Stimulated activated CD4-positive, alpha-beta T cell treated with anti-CD3 and anti-CD28 coated beads, Interleukin-12 subunit alpha, Interleukin-12 subunit beta, amount 100 ng/mL, for 48 hours (primary cell): Measurements from ENCODE around the gene PPP2R2C.

Experiments
- DNase-seq, 3 donors: peaks; one replicate each; pipeline ENCODE4 v3.0.0-alpha.2; 2020; ENCODE audit warnings: low read depth in 2 of 3, low spot score in 1 of 3

The PPP2R2C gene

GRCh38 chr4:6316461-6317003 lies 155.9 kb downstream of the PPP2R2C start:
- no peak for DNase-seq

GRCh38 chr4:6313216-6313615 lies 159.2 kb downstream of the PPP2R2C start:
- no peak for DNase-seq

DNA sequence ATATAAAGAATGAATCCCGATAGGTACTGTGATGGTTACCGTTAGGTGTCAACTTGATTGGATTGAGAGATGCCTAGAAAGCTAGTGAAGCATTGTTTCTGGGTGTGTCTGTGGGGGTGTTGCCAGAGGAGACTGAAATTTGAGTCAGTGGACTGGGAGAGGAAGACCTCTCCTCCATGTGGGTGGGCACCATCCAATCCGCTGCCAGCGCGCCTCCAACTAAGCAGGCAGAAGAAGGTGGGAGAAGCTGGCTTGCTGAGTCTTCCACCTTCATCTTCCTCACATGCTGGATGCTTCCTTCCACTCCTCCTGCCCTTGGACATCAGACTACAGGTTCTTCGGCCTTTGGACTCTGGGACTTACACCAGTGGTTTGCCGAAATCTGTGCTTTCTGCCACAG lies 162.6 kb downstream of the PPP2R2C start:
- DNase-seq: no peak

DNA sequence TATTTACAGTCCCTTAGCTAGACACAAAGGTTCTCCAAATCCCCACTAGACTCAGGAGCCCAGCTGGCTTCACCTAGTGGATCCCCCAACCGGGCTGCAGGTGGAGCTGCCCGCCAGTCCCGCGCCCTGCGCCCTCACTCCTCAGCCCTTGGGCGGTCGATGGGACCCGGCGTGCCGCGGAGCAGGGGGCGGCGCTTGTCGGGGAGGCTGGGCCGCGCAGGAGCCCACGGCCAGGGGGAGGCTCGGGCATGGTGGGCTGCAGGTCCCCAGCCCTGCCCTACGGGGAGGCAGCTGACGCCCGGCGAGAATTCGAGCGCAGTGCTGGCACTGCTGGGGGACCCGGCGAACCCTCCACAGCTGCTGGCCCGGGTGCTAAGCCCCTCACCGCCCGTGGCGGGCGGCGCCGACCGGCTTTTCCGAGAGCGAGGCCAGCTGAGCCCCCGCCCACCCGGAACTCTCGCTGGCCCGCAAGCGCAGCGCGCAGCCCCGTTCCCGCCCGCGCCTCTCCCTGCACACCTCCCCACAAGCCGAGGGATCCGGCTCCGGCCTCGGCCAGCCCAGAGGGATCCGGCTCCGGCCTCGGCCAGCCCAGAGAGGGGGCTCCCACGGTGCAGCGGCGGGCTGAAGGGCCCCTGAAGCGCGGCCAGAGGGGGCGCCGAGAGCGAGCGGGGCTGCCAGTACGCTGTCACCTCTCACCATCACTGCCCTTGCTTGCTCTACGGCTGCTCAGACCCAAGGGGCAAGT lies 163.3 kb downstream of the PPP2R2C start:
- DNase-seq: no peak

DNA sequence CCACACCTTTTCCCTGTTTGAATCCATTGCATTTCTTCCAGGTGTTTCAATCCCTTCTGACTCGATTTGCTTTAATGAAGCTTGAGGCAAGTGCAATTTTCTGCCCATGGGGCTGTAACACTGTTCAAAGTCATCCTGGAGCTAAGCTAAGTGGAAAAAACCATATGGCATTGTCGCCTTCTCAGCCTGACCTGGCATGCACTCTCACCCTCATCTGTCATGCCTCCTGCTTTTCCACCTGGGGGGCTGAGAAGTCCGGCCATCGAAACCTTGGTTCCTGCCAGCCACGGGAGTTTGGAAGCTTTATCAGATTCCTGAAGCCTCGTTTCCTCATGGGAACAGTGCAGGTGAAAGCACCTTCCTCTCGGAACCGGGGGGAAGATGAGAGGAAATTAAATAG lies 164.5 kb downstream of the PPP2R2C start:
- no peak for DNase-seq

- DNase-seq: no peak
Measured at GRCh38 chr4:6307230-6307629, 165.2 kb downstream of the PPP2R2C start.

DNA sequence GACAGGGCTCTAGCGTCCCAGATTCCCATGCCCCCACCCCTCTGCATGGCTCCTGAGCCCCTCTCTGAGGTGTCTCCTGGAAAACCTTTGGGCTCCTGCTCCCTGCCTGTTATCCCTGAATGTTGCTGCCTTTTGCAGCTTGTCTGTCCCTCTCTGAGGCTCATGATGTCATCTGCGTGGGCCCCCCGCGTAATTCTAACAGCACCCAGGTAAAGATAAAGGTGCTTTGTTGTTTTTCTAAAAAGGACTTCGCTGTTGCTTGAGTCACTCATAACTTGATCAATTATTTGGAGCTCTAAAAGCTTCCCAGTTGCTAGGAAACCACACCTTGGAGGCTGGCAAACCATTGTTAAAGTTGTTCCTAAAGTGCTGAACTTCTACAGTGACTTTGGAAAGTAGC lies 166.1 kb downstream of the PPP2R2C start:
- DNase-seq: no peak

GRCh38 chr4:6303943-6304342 lies 168.5 kb downstream of the PPP2R2C start:
- no peak for DNase-seq

- no peak for DNase-seq
Measured at GRCh38 chr4:6302869-6303268, 169.5 kb downstream of the PPP2R2C start.

GRCh38 chr4:6301732-6302442 lies 170.5 kb downstream of the PPP2R2C start:
- DNase-seq: no peak

DNA sequence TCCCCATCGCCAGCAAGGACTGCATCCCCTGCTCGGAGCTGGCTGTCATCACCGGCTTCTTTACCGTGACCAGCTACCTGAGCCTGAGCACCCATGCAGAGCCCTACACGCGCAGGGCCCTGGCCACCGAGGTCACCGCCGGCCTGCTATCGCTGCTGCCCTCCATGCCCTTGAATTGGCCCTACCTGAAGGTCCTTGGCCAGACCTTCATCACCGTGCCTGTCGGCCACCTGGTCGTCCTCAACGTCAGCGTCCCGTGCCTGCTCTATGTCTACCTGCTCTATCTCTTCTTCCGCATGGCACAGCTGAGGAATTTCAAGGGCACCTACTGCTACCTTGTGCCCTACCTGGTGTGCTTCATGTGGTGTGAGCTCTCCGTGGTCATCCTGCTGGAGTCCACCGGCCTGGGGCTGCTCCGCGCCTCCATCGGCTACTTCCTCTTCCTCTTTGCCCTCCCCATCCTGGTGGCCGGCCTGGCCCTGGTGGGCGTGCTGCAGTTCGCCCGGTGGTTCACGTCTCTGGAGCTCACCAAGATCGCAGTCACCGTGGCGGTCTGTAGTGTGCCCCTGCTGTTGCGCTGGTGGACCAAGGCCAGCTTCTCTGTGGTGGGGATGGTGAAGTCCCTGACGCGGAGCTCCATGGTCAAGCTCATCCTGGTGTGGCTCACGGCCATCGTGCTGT lies 171.2 kb downstream of the PPP2R2C start:
- DNase-seq: no peak

GRCh38 chr4:6300359-6300758 lies 172.1 kb downstream of the PPP2R2C start:
- no peak for DNase-seq

DNA sequence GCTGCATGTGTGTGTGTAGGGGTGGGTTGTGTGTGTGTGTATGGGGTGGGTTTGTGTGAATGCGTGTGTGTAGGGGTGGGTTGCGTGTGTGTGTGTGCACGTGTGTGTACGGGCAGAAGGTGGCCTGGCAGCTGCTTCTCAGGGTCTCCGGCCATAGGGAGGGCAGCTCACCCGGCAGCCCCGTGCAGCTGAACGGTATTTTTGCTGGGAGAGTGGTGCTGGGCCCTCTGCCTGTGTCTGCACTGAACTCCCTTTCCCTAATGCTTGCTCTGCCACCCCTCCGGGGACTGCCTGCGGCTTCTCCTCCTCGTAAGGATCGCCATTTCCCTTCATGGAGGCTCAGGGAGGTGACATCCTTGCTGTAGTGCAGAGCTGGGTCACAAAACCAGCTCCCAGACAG lies 172.5 kb downstream of the PPP2R2C start:
- no peak for DNase-seq

DNA sequence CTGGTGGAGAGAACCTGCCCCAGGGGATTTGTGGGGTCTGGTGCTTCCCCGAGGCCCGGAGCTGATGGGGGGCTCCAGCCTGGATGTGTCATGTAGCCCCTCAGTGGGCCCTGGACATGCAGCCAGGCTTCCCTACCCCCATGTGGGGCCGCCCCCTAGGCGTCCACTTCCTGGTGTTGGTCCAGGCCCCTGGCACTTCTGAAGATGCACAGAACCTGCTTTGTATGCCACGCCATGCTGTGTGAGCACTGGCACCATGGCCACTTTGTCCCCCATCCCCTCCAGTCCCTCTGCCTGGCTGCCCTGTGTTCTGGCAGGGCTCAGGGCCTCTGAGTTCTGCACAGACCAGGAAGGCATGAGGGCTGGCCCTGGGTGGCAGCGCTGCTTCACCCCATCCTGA lies 173.6 kb downstream of the PPP2R2C start:
- no peak for DNase-seq

- no peak for DNase-seq
Measured at GRCh38 chr4:6298035-6298434, 174.4 kb downstream of the PPP2R2C start.

- no peak for DNase-seq
Measured at GRCh38 chr4:6297266-6297815, 175.1 kb downstream of the PPP2R2C start.

DNA sequence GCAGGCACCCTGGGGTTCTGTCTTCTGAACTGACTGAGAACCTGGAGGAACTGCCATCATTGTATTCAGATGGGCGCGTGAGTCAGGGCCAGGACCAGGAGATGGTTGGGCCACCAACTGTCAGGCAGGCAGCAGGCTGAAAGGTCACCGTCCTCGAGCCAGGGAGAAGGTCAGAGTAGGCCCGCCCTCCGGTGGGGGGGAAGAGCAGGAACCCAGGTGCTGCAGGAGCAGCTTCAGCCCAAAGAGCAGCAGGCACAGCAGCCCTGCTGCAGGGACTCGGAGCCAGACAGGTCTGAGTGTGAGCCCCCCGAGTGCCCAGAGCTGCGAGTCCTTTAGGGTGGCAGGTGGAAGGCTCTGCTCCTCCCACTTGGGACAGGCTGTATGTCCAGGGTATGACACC lies 176.4 kb downstream of the PPP2R2C start:
- DNase-seq: no peak

- no peak for DNase-seq
Measured at GRCh38 chr4:6295495-6295894, 176.9 kb downstream of the PPP2R2C start.

DNA sequence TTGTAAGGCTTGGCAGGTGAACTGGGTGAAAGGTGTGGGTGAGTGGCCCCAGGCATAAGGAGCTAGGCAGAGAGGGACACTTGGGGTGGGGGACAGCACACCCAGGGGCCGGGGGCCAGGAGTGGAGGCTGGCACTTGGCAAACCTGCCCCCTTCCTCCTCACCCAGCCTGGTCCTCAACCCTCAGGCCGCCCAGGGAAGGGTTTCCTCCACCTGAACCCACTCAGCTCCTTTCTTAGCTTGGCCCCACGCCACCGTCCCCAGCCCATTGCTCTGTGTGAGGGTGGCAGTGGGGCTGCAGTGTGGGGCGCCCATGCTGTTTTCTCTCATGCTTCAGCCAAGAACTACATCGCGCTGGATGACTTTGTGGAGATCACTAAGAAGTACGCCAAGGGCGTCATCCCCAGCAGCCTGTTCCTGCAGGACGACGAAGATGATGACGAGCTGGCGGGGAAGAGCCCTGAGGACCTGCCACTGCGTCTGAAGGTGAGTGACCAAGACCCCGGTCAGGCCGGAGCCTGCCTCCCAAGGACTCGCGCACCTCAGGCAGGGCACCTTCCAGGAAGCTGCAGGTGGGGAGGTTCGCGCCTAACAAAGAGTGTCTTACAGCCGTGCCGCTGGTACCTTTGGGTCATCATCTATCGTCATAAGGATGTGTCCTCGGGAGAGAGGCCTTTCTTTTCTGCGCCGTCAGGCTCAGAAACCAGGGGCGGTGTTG lies 177.6 kb downstream of the PPP2R2C start:
- DNase-seq: no peak

DNA sequence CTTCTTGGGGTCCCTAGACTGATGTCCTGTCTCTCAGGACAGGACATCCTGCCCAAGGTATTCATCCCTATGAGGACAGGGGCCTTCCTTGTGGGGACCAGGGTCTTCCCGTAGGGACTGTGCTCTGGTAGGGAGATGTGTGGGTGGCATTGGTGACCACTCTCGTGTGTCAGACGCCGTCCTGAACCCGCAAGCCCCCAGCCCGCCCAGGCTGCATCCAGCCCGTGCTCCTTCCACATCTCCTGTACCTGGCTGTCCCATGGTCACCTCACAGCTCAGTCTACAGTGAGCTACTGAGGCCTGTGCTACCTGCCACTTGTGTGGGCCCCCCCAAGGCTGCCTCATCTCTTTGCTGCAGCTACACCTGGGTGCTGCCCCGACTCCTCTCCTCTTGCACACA lies 178.8 kb downstream of the PPP2R2C start:
- DNase-seq: no peak

- no peak for DNase-seq
Measured at GRCh38 chr4:6293097-6293445, 179.3 kb downstream of the PPP2R2C start.
